Common myeloid progenitor, CD34-positive (primary cell): ENCODE data around the gene CEP41.

Experiments
- CTCF ChIA-PET: fragments of 350-600 bp; sonication (Branson Sonifier 250); formaldehyde crosslinking; loops from one replicate; lab custom pipeline; 2021; ENCODE audit warnings: antibody characterized with exemption; lab: Charles Lee
- POLR2A ChIA-PET: fragments of 350-600 bp; sonication (Branson Sonifier 250); formaldehyde crosslinking; loops from one replicate; lab custom pipeline; 2021; ENCODE audit warnings: antibody characterized with exemption; lab: Charles Lee
- DNase-seq, 3 donors: peaks; one replicate each; pipeline versions ENCODE4 v3.0.0 to v3.0.0-alpha.2; 2013
- H3K27ac ChIP-seq, 2 experiments: 1 replicate in 1 of 2; 2 replicates in 1 of 2; pipeline ENCODE4 v1.7.0; 2013; ENCODE audit warnings: inconsistent platforms in 2 of 2, low read length in 2 of 2, mild to moderate bottlenecking in 2 of 2, low read depth in 1 of 2, moderate library complexity in 1 of 2; ENCODE audit not compliant: severe bottlenecking in 2 of 2, insufficient read depth in 1 of 2, poor library complexity in 1 of 2
- H3K27me3 ChIP-seq, 5 experiments: replicated peaks in 2 of 5; 1 replicate in 3 of 5; 2 replicates in 2 of 5; pipeline versions ENCODE4 v1.6.1 to v1.7.0; 2013; ENCODE audit warnings: low read length in 4 of 5, mild to moderate bottlenecking in 2 of 5, moderate library complexity in 2 of 5, inconsistent platforms in 1 of 5; ENCODE audit not compliant: insufficient read depth in 5 of 5, control insufficient read depth in 4 of 5
- H3K36me3 ChIP-seq, 4 experiments: 1 replicate in 2 of 4; 2 replicates in 2 of 4; pipeline versions ENCODE4 v1.6.1 to v1.7.0; 2013; ENCODE audit warnings: low read length in 3 of 4, control low read depth in 1 of 4, mild to moderate bottlenecking in 1 of 4; ENCODE audit not compliant: control insufficient read depth in 4 of 4, insufficient read depth in 4 of 4
- H3K4me1 ChIP-seq, 4 experiments: 1 replicate in 3 of 4; 2 replicates in 1 of 4; pipeline versions ENCODE4 v1.6.1 to v1.7.1; 2013; ENCODE audit warnings: low read length in 3 of 4, mild to moderate bottlenecking in 3 of 4, control low read depth in 1 of 4, inconsistent platforms in 1 of 4, moderate library complexity in 1 of 4; ENCODE audit not compliant: control insufficient read depth in 4 of 4, insufficient read depth in 4 of 4; ENCODE audit errors: control extremely low read depth in 1 of 4
- H3K4me3 ChIP-seq, 7 experiments: 1 replicate in 4 of 7; 2 replicates in 3 of 7; pipeline versions ENCODE4 v1.5.1 to v1.7.0; 2013; ENCODE audit warnings: mild to moderate bottlenecking in 7 of 7, low read length in 6 of 7, moderate library complexity in 6 of 7, inconsistent platforms in 2 of 7, low read depth in 2 of 7, control low read depth in 1 of 7; ENCODE audit not compliant: insufficient read depth in 4 of 7, control insufficient read depth in 1 of 7; ENCODE audit errors: extremely low read depth in 1 of 7
- H3K9me3 ChIP-seq, 5 experiments: 1 replicate in 4 of 5; 2 replicates in 1 of 5; pipeline versions ENCODE4 v1.6.1 to v1.7.1; 2013; ENCODE audit warnings: low read length in 4 of 5, mild to moderate bottlenecking in 2 of 5, inconsistent platforms in 1 of 5, low read depth in 1 of 5, moderate library complexity in 1 of 5; ENCODE audit not compliant: control insufficient read depth in 4 of 5, insufficient read depth in 2 of 5; ENCODE audit errors: control extremely low read depth in 1 of 5
- WGBS: methylation state at CpG from one replicate; pipeline ENCODE4 v1.1.5; 2013; ENCODE audit not compliant: insufficient coverage; 5-methylcytosine and 5-hydroxymethylcytosine counted together

The CEP41 gene

GRCh38 chr7:130486114-130486953 is 45.5 kb upstream of the CEP41 start:
- WGBS, result under 1% methylated on average over 67 of the region's 67 CpGs
- POLR2A ChIA-PET, result interaction anchor here (0.5 to 0.6 kb wide), 2 partner anchors 182 to 279 kb away, joined by 3 to 4 read pairs; partner anchors contain the start of gene COPG2
- H3K36me3 ChIP-seq, result peaks cover 0 to 5% (median 1%) of the 10 kb centered on the region in 4 experiments
- CTCF ChIA-PET, result interaction anchor here (0.8 to 3.2 kb wide), 6 partner anchors 9 to 277 kb away, joined by 3 to 15 read pairs (median 4); no protein-coding TSS in a partner anchor
- DNase-seq, result peak; percentile 86 to 92 (median 91)
- peaks cover 0 to 4% (median 0%) of the 10 kb centered on the region in 5 experiments for H3K9me3 ChIP-seq
- H3K4me1 ChIP-seq, result peaks cover 0 to 66% (median 20%) of the 10 kb centered on the region in 4 experiments
- H3K27ac ChIP-seq, result peak overlapping the region; percentile 8 to 65
- H3K27me3 ChIP-seq, result no peaks in the 10 kb centered on the region
- H3K4me3 ChIP-seq, result peak overlapping the region; percentile 56 to 80 (median 60)

- Histone ChIP-seq H3K9me3 (peaks cover 0 to 3% (median 0%) of the 10 kb centered on the region in 5 experiments), H3K4me1 (peaks cover 0 to 62% (median 18%) of the 10 kb centered on the region in 4 experiments), H3K36me3 (peaks cover 0 to 5% (median 1%) of the 10 kb centered on the region in 4 experiments), H3K27ac (no peak overlapping the region), H3K4me3 (peak overlapping the region in 5 of 7 experiments; percentile 6 to 80 (median 62)), H3K27me3 (no peaks in the 10 kb centered on the region)
- DNase-seq, result no peak
- ChIA-PET POLR2A (interaction anchor here (0.6 kb wide), 1 partner anchor 183 kb away, joined by 3 read pairs; the partner anchor contains the start of gene COPG2), CTCF (interaction anchor here (3.4 kb wide), 1 partner anchor 12 kb away, joined by 24 read pairs; no protein-coding TSS in a partner anchor)
- 72% methylated on average over 5 of the region's 11 CpGs for WGBS
Measured at GRCh38 chr7:130485734-130486113, 44.9 kb upstream of the CEP41 start.

- no peak overlapping the region for H3K4me3 ChIP-seq
- H3K27ac ChIP-seq, result no peak overlapping the region
- no peaks in the 10 kb centered on the region for H3K27me3 ChIP-seq
- no CpG with 5 or more reads among the region's 3 CpGs for WGBS
- no peaks in the 10 kb centered on the region for H3K36me3 ChIP-seq
- ChIA-PET CTCF (interaction anchor here (1.1 to 3.4 kb wide), 4 partner anchors 9 to 274 kb away, joined by 3 to 24 read pairs (median 4); no protein-coding TSS in a partner anchor), POLR2A (no interaction called here)
- peaks cover 0 to 40% (median 18%) of the 10 kb centered on the region in 4 experiments for H3K4me1 ChIP-seq
- DNase-seq, result no peak
- peaks cover 0 to 2% (median 0%) of the 10 kb centered on the region in 5 experiments for H3K9me3 ChIP-seq
Measured at GRCh38 chr7:130483031-130483430, 42.2 kb upstream of the CEP41 start.

GRCh38 chr7:130481898-130482297 is 41.1 kb upstream of the CEP41 start:
- Histone ChIP-seq H3K4me1 (peaks cover 0 to 35% (median 15%) of the 10 kb centered on the region in 4 experiments), H3K27me3 (no peaks in the 10 kb centered on the region), H3K36me3 (no peaks in the 10 kb centered on the region), H3K9me3 (peaks cover 0 to 2% (median 0%) of the 10 kb centered on the region in 5 experiments), H3K4me3 (no peak overlapping the region), H3K27ac (no peak overlapping the region)
- no peak for DNase-seq
- ChIA-PET CTCF (no interaction called here), POLR2A (interaction anchor here (0.6 kb wide), 1 partner anchor 336 kb away, joined by 5 read pairs; no protein-coding TSS in a partner anchor)
- 88% methylated on average over 1 of the region's 1 CpG for WGBS

GRCh38 chr7:130479716-130480400 is 39.0 kb upstream of the CEP41 start:
- H3K27ac ChIP-seq, result no peak overlapping the region
- peaks cover 0 to 36% (median 10%) of the 10 kb centered on the region in 4 experiments for H3K4me1 ChIP-seq
- WGBS, result no CpG with 5 or more reads among the region's 1 CpG
- H3K4me3 ChIP-seq, result no peak overlapping the region
- H3K36me3 ChIP-seq, result no peaks in the 10 kb centered on the region
- H3K27me3 ChIP-seq, result no peaks in the 10 kb centered on the region
- H3K9me3 ChIP-seq, result peaks cover 0 to 2% (median 0%) of the 10 kb centered on the region in 5 experiments
- ChIA-PET POLR2A (no interaction called here), CTCF (interaction anchor here (0.7 kb wide), 1 partner anchor 66 kb away, joined by 4 read pairs; no protein-coding TSS in a partner anchor)
- peak in 2 of 3 donors; percentile 35 to 51 for DNase-seq

- ChIA-PET POLR2A (no interaction called here), CTCF (no interaction called here)
- Histone ChIP-seq H3K36me3 (no peaks in the 10 kb centered on the region), H3K4me1 (peaks cover 7 to 44% (median 18%) of the 10 kb centered on the region in 4 experiments), H3K9me3 (peaks cover 0 to 2% (median 0%) of the 10 kb centered on the region in 5 experiments), H3K4me3 (no peak overlapping the region), H3K27ac (no peak overlapping the region), H3K27me3 (no peaks in the 10 kb centered on the region)
- WGBS, result 100% methylated on average over 2 of the region's 3 CpGs
- DNase-seq, result no peak
Measured at GRCh38 chr7:130478991-130479390, 38.2 kb upstream of the CEP41 start.
